EH (cell line): ENCODE data around the gene PM20D2.
A peak's percentile ranks its signal among the peaks of the same experiment; 100 is the strongest.

Experiments
- DNase-seq: peaks from one replicate; pipeline ENCODE4 v3.0.0-alpha.2; 2015; ENCODE audit warnings: low read depth

The PM20D2 gene

DNA sequence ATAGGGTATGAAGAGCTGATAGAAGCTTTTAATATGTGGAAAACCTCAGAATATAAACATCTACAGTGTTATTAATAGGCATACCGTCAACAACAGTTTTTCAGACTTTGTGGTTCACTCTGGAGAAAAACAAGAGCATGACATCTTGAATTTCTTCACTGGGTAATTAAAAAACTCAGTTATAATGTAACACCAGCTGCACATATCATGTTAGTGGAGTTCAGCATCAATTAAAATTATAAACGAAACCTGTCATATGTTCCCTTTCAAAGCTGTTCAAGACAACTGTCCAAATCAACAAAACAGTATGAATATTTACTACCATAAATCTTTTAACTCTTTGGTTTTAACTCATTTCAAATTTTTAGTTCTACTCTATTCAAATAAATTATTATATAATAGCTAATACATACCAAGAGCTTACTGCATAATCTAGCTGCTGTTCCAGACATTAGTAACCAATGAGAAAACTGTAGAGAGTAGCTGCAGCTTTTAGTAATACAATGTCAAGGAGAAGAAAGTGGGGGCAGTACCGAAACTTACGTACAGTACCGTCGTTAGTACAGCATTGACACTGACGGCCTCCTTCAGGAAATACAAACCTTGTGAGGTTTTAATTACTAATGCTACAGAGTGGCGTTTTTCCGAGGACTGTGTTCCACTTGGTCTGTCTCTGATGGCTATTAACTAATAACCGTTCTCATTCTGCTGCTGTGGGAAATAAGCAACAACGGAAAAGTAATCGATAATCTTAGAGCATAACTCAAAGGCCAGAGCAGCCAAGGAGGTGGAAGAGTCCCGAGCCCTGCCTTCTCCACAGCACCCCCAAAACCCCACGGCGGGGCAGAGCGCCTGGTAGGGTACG, 532 bp upstream of the PM20D2 start:
- DNase-seq, result peak; percentile 30

GRCh38 chr6:89146718-89147700, 1.2 kb downstream of the PM20D2 start:
- peak; percentile 64 for DNase-seq

DNA sequence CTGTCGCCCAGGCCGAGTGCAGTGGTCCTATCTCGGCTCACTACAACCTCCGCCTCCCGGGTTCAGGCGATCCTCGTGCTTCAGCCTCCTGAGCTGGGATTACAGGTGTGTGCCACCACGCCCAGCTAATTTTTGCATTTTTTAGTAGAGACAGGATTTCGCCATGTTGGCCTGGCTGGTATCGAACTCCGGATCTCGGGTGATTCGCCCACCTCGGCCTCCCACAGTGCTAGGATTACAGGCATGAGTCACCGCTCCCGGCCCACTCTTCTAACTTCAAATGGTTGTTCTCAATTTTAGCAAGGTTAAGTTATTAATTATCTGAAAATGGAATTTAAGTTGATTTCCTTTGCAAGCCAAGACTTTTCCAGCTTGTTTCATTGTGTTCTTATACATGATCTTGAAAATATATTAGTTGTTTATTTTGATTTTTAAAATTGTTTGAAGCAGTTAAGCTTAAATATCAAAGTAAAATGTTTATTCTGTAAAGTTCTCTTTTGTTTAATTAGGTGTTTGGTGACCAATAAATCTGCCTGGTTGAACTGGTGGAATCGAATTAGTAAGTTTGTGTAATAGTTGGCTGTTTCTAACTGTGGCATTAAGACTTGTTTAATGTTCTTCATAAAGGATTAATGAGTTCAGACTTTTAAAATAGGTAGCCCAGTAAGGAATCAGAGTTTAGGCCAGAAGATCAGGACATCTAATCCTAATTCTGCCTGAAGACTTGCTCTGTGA, 2.3 kb downstream of the PM20D2 start:
- peak; percentile 22 for DNase-seq

DNA sequence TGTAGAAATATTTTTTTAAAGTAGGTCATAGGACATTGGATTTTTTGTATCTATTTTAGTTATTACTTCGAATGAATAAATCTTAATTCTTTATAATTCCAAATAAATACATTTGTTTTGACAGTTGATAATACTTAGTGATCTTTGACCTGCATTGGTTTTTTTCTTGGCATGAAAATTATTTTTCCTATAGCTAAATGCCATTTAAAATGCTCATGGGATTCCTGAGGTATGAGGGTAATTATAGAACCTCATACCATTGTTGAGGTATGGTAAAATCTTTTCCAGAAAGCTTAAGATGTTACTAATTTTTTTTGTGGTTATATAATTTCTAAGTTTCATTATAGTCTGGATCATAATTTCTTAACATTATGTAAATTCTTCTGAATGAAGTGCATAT, 8.3 kb downstream of the PM20D2 start:
- peak; percentile 32 for DNase-seq

DNA sequence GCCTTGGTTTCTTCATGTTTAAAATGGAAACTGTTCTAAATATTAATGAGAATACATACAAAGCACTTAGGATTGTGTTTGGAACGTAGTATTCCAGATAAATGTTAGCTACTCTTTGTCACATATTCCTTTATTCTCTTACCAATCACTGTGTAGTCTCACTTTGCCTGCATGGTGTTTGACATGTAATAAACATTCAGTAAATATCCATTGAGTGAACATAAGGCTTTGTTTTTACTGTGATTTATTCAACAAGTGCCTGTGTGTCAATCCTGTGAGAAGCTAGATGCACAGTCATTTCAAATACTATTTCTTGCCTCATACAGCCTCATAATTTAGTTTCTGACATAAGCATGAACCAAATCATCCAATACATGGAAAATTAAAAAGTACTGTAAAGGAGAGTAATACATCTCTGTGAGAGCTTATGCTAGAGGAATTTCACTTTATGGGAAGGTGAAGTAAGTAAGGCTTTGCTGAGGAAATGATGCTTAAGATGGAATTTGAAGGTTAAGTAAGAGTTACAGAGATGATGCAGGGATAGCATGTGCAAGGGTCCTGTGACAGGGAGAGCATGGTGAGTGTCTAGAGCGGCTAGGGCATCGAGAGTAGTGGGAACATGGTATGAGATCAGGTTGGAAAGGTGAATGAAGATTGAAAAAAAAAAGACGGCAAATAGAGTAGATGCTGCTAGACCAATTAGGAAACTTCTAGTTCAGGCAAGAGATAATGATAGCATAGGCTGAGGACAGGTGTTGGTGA, 14.7 kb downstream of the PM20D2 start:
- DNase-seq, result no peak

DNA sequence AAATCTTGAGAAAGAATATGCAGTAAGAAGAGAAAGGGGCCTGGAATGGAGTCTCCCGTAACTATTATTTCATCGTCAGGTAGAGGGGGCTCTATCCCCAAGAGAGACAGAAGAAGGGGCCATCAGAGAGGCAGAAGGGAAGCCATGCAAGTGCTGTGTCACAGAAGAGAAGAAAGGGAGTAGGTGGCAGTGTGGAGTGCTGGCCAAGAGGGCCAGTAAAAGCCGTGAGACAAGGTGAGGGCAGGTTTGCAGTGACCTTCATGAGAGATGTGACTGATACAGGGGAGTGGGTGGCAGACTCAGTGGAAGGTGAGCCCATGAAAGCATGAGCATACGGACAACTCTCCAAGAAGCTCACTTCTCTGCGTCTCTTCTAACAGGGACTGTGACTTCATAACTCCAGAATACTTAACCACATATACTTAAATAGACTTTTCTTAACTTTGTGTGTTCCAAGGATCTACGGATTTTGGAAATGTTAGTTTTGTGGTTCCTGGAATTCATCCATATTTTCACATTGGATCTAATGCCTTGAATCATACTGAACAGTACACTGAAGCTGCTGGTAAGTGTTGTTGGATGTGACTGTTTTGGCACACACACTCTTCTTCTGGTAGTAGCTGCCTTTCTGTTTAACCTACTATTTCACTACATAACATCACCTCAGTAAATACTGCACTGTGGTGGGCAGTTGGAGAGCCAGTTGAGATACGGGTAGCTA, 15.6 kb downstream of the PM20D2 start:
- no peak for DNase-seq

- no peak for DNase-seq
These were observed 16.2 kb downstream of the PM20D2 start for GRCh38 chr6:89162047-89162371.

DNA sequence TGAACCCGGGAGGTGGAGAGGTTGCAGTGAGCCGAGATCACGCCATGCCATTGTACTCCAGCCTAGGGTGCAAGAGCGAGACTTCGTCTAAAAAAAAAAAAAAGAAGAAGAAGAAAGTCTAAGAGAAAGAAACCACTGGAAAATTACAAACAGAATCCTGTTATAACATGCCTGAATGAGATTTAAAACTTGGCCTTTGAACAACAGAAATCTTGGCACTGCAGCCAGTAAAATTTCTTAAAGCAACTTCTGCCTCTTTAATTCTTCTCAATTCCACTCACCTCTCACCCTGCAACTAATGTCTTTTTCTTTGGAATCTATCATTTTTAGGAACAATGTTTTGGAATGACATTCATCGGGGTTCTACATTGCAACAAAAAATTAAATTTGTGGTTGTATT, 26.3 kb downstream of the PM20D2 start:
- DNase-seq, result no peak

GRCh38 chr6:89173634-89174033, 27.8 kb downstream of the PM20D2 start:
- DNase-seq, result no peak

GRCh38 chr6:89180112-89180511, 34.3 kb downstream of the PM20D2 start:
- DNase-seq, result no peak

GRCh38 chr6:89180971-89181370, 35.1 kb downstream of the PM20D2 start:
- DNase-seq, result no peak

DNA sequence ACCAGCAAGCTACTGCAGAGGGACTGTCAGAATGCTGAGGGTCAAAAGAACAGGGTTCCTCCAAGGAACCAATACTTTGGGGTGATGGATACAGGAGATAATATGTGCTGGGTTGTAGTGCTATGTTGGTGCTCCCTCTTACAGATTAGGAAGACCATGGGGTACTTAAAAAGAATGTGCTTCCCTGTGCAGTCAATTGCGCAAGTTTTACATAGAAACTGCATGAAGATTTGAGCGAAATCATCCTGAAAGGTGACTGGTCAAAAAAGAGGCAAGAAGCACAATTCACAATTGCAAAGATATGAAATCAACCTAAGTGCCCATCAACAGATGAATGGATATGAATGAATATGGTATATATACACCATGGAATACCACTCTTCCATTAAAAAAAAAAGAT, 37.4 kb downstream of the PM20D2 start:
- no peak for DNase-seq

- DNase-seq, result no peak
These were observed 38.5 kb downstream of the PM20D2 start for GRCh38 chr6:89184344-89184743.

DNA sequence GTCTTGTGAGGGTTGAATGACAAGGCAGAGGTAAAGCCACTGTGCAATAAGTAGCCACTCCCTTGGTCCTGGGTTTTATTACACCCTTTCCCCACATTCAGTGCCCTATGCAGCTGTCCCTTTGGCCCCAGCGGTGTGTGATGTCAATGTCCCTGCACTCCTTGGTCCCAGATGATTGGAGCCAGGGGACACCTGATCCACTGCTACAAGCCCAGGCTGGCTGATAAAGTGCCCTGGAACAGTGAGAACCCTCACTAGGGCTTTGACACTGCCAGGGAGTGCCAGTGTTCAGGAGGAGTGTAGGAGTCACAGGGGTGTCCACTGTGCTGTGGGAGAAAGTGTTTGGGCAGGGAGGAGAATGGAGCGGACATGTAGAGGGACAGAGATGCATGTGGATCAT, 40.9 kb downstream of the PM20D2 start:
- no peak for DNase-seq

DNA sequence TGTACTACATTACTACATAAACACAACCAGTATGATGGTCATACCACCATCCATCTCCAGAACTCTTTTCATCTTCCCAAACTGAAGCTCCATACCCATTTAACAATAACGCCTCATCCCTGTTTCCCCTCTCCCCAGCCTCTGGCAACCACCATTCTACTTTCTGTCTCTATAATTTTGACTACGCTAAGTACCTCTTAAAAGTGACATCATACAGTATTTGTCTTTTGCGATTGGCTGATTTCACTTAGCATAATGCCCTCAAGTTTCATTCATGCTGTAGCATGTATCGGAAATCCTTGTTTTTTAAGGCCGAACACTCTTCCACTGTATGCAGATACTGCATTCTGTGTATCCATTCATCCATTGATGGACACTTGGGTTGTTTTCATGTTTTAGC, 41.6 kb downstream of the PM20D2 start:
- no peak for DNase-seq

DNA sequence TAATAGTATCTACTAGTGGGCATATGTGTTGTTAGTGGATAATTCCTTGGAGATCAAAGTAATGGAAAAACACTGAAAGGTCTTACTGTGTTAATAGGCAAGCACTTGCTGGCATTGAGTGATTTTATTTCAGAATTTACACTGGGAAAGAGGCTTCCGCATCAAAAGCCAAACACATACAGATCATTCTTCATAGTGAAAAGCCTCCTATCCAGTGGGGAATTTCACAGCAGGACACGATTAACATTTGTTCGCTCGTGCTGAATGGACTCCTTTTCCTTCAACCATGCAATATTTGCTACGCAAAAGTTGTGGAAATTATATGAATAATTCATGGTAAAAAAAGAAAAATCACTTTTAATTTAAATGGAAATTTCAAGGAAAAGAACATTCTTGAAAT, 44.9 kb downstream of the PM20D2 start:
- DNase-seq, result no peak

GRCh38 chr6:89194559-89194958, 48.7 kb downstream of the PM20D2 start:
- DNase-seq, result no peak

- no peak for DNase-seq
These were observed 51.3 kb downstream of the PM20D2 start for GRCh38 chr6:89197141-89197540.

- DNase-seq, result no peak
These were observed 52.4 kb downstream of the PM20D2 start for GRCh38 chr6:89198235-89198634.

GRCh38 chr6:89199579-89199978, 53.7 kb downstream of the PM20D2 start:
- DNase-seq, result no peak

DNA sequence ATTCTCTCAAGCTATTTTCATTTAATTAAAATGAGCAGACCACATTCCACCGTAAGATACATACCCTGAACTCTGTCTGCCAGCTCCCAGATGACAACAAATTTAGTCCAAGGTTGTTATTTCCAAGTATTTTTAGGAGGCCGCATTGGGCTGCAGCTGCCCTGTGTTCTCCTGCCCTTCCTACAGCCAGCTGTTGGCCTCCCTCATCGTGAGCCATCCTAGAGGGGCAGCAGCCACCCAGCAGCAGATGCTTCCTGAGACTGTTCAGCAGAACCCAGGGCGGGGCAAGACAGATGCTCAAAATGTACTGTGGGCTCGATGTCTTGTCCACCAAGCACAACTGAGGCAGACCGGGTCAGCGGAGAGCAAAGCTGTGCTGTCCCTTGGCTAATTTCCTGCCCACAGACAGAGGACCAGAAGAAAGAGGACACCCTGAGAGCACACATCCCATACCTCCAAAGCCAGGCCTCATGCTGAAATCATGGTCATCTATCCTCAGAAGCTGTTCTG, 54.9 kb downstream of the PM20D2 start:
- DNase-seq, result no peak
